Spleen (tissue), 7 donors: ENCODE measurements around the gene KLHL14.

Experiments used
- POLR2AphosphoS5 ChIP-seq, 3 donors: sonication (generic); formaldehyde crosslinking; IDR thresholded peaks; one replicate each; pipeline ENCODE4 v1.5.1; 2017; ENCODE audit warnings: antibody characterized with exemption in 3 of 3
- TF ChIP-seq, protein P1 (sequence below), 11 experiments: fragments of 200-600 bp in 7 of 11; fragments of 450-650 bp in 4 of 11; sonication (generic) in 4 of 11; IDR thresholded peaks in 8 of 11; conservative IDR thresholded peaks in 3 of 11; 1 replicate in 7 of 11; 2 replicates in 4 of 11; pipeline versions ENCODE4 v1.4.0 to v1.8.0; 2016 to 2021; ENCODE audit warnings: antibody characterized with exemption in 11 of 11, inconsistent platforms in 4 of 11, mild to moderate bottlenecking in 1 of 11
- donor health status: DM: no; HTN: no; CAD: no; lungs with moderate emphysema.
- donor health status: DM: no; HTN: no; CAD: no.
- donor health status: DM: no; HTN: no; CAD: no.

GRCh38 chr18:32637226-32637625 is 135.6 kb downstream of the KLHL14 start:
- TF ChIP-seq, protein P1, sequence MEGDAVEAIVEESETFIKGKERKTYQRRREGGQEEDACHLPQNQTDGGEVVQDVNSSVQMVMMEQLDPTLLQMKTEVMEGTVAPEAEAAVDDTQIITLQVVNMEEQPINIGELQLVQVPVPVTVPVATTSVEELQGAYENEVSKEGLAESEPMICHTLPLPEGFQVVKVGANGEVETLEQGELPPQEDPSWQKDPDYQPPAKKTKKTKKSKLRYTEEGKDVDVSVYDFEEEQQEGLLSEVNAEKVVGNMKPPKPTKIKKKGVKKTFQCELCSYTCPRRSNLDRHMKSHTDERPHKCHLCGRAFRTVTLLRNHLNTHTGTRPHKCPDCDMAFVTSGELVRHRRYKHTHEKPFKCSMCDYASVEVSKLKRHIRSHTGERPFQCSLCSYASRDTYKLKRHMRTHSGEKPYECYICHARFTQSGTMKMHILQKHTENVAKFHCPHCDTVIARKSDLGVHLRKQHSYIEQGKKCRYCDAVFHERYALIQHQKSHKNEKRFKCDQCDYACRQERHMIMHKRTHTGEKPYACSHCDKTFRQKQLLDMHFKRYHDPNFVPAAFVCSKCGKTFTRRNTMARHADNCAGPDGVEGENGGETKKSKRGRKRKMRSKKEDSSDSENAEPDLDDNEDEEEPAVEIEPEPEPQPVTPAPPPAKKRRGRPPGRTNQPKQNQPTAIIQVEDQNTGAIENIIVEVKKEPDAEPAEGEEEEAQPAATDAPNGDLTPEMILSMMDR (IDR thresholded peaks at IDR 0.05 in 8 of 11, conservative IDR thresholded peaks at IDR 0.05 in 3 of 11) = no peak
- TF ChIP-seq POLR2AphosphoS5 (IDR thresholded peaks at IDR 0.05) = no peak
